HEK293T (cell line): ENCODE data around the gene SFXN3.

Experiments used
- ARNT ChIP-seq: fragments of 450-650 bp; IDR thresholded peaks from 2 replicates; pipeline ENCODE4 v1.6.1; 2017; ENCODE audit warnings: mild to moderate bottlenecking
- BHLHE40 ChIP-seq: fragments of 450-650 bp; IDR thresholded peaks from 2 replicates; pipeline ENCODE4 v1.6.1; 2016; ENCODE audit warnings: mild to moderate bottlenecking, moderate library complexity, borderline replicate concordance
- ELF4 ChIP-seq: fragments of 450-650 bp; IDR thresholded peaks from 2 replicates; pipeline ENCODE4 v1.6.1; 2017; ENCODE audit warnings: antibody characterized with exemption
- FOXA1 ChIP-seq: fragments of 450-650 bp; IDR thresholded peaks from 2 replicates; pipeline ENCODE4 v1.6.1; 2016; ENCODE audit warnings: mild to moderate bottlenecking
- FOXK2 ChIP-seq: fragments of 450-650 bp; IDR thresholded peaks from 2 replicates; pipeline ENCODE4 v1.6.1; 2016; ENCODE audit warnings: mild to moderate bottlenecking
- FOXM1 ChIP-seq: fragments of 450-650 bp; IDR thresholded peaks from 2 replicates; pipeline ENCODE4 v1.6.1; 2017; ENCODE audit warnings: mild to moderate bottlenecking, borderline replicate concordance
- HDGF ChIP-seq: fragments of 450-650 bp; IDR thresholded peaks from 2 replicates; pipeline ENCODE4 v1.6.1; 2017; ENCODE audit warnings: antibody characterized with exemption, borderline replicate concordance
- L3MBTL2 ChIP-seq: fragments of 450-650 bp; conservative IDR thresholded peaks from 2 replicates; pipeline ENCODE4 v1.6.1; 2016; ENCODE audit warnings: mild to moderate bottlenecking
- LEF1 ChIP-seq: fragments of 450-650 bp; IDR thresholded peaks from 2 replicates; pipeline ENCODE4 v1.6.1; 2017; ENCODE audit warnings: mild to moderate bottlenecking, borderline replicate concordance
- SP1 ChIP-seq: fragments of 450-650 bp; IDR thresholded peaks from 2 replicates; pipeline ENCODE4 v1.6.1; 2017
- SUZ12 ChIP-seq: fragments of 450-650 bp; IDR thresholded peaks from 2 replicates; pipeline ENCODE4 v1.6.1; 2016; ENCODE audit warnings: mild to moderate bottlenecking
- TARDBP ChIP-seq: fragments of 450-650 bp; IDR thresholded peaks from 2 replicates; pipeline ENCODE4 v1.6.1; 2016
- TF ChIP-seq, protein P1 (sequence below): fragments of 450-650 bp; IDR thresholded peaks from 2 replicates; pipeline ENCODE4 v1.6.1; 2016

DNA sequence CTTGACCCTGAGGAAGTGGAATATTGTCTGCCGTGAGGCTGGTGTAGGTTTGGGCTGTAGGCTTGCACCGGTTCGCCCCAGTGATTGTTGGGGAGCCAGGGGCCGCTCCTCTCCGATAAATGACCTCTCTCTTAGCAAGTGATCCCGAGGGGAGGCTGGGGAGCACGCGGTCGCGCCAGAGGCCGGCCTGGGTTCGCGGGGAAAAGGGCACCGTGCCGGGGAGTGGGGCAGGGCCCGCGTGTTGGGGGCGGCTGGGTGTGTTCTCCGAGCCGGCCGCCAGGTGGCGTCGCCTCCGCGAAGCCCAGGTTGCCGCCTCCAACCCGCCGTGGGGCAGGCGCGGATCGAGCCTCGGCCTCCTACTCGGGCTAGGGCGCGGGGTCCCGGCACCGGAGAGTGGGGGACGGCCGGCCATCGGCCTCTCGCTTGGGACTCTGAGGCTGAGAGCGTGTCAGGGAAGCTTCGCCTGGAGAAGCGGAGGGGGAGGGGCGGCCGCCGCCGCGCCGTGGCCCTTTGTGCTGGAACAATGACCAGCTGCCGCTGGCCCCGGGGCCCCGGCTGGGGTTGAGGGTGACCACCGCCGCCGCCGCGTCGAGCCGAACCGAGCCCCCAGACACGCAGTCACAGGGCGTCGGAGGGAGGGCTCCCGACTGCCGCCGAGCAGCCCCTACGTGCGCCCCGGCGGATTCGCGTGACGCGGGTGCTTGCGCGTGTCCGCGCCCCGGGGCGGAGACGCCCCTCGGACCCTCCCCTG is 31.9 kb upstream of the SFXN3 start:
- TF ChIP-seq SP1 (no peak), ELF4 (no peak), ARNT (no peak), TARDBP (0 out of 2 replicates have a peak, but pooled peaks have one; percentile 7), BHLHE40 (no peak), SUZ12 (no peak), FOXA1 (no peak), FOXK2 (no peak), FOXM1 (no peak), HDGF (no peak), L3MBTL2 (peak; percentile 26; the same call in 1 of the 2 replicates), LEF1 (peak; percentile 56; the same call in 1 of the 2 replicates)
- TF ChIP-seq, protein P1, sequence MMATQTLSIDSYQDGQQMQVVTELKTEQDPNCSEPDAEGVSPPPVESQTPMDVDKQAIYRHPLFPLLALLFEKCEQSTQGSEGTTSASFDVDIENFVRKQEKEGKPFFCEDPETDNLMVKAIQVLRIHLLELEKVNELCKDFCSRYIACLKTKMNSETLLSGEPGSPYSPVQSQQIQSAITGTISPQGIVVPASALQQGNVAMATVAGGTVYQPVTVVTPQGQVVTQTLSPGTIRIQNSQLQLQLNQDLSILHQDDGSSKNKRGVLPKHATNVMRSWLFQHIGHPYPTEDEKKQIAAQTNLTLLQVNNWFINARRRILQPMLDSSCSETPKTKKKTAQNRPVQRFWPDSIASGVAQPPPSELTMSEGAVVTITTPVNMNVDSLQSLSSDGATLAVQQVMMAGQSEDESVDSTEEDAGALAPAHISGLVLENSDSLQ, result no peak
